H1 (cell line): ENCODE measurements around the gene RITA1. TPM values are rescaled to one million over a fixed set of nuclear protein-coding genes. Genes with fewer than 3 reads are reported as not detected.
A peak's percentile ranks its signal among the peaks of the same experiment; 100 is the strongest.

Source experiments
- E2F6 ChIP-seq: IDR thresholded peaks from 2 replicates; pipeline ENCODE4 v1.6.1; 2012; ENCODE audit warnings: inconsistent platforms
- MAX ChIP-seq: IDR thresholded peaks from 2 replicates; pipeline ENCODE4 v1.6.1; 2012; ENCODE audit warnings: inconsistent platforms
- RAD21 ChIP-seq, 2 experiments: IDR thresholded peaks in 1 of 2; conservative IDR thresholded peaks in 1 of 2; 2 replicates each; pipeline ENCODE4 v1.6.1; 2011; ENCODE audit warnings: low read depth in 2 of 2, low read length in 2 of 2, improper control_type of control experiment in 1 of 2, inconsistent platforms in 1 of 2, mild to moderate bottlenecking in 1 of 2, moderate library complexity in 1 of 2
- RXRA ChIP-seq: IDR thresholded peaks from 2 replicates; pipeline ENCODE4 v1.6.1; 2011; ENCODE audit warnings: low read depth, mild to moderate bottlenecking, low read length, moderate library complexity; ENCODE audit not compliant: insufficient read depth
- SP2 ChIP-seq: IDR thresholded peaks from 2 replicates; pipeline ENCODE4 v1.6.1; 2012; ENCODE audit warnings: mild to moderate bottlenecking, low read length, inconsistent platforms
- polyA plus RNA-seq, 7 experiments: library from polyadenylated mRNA; depleted of rRNA in 3 of 7; stranded (reverse) in 5 of 7; unstranded in 2 of 7; fragments of >200 nt in 5 of 7; fragments of 200-250 nt in 2 of 7; gene quantifications; 1 replicate in 5 of 7; 2 replicates in 1 of 7; 4 replicates in 1 of 7; pipeline versions ENCODE4 v1.2.1 to v1.2.3, GENCODE V29; 2011 to 2013; ENCODE audit warnings: missing spikeins in 2 of 7, mixed read lengths in 2 of 7
- total RNA-seq: library from RNA; stranded (reverse); fragmentation: NEBNext Ultra II Directional; extraction: Animal tissue kit (Norgen Biotek cat#: 25700); gene quantifications from 2 replicates; pipeline ENCODE4 v1.2.1, GENCODE V29; 2021

Gene RITA1
- total and polyA plus RNA-seq, 2 of the 8 experiments (the other 6 are each of a cell fraction or from before 2014, with no cell fraction given): 24.1 to 25.8 TPM

- TF ChIP-seq E2F6 (no peak; the same call in 1 of the 2 replicates), RAD21 (IDR thresholded peaks at IDR 0.05 in 1 of 2, conservative IDR thresholded peaks at IDR 0.05 in 1 of 2; ENCODE audit: low read depth in 2 of 2, low read length in 2 of 2) (no peak), SP2 (peak; percentile 57), RXRA (no peak), MAX (peak; percentile 86)
- TF ChIP-seq, all 59 proteins: peak for 8
Measured at GRCh38 chr12:113184900-113185179, 681 bp upstream of the RITA1 start (continued).
